Heart right ventricle (tissue), 16 donors: ENCODE measurements around the gene C3orf49. TPM values are rescaled to one million over a fixed set of nuclear protein-coding genes. Genes with fewer than 3 reads are reported as not detected.

Experiments
- ATAC-seq, 8 donors: fragments of 200-7000 bp; cut with Tn5 transposase; one replicate each; pipeline ENCODE4 v1.9.1; 2020; ENCODE audit warnings: mild to moderate bottlenecking in 8 of 8, moderate library complexity in 8 of 8, moderate number of reproducible peaks in 1 of 8
- DNase-seq, 2 donors: peaks; one replicate each; pipeline ENCODE4 v3.0.0-alpha.2; 2020
- H3K27ac ChIP-seq, 10 donors: fragments of 200-600 bp; sonication (generic) in 2 of 10; one replicate each; pipeline versions ENCODE4 v1.5.0 to v1.8.0; 2020 to 2022; ENCODE audit warnings: mild to moderate bottlenecking in 3 of 10
- H3K27me3 ChIP-seq, 7 donors: fragments of 200-600 bp; one replicate each; pipeline ENCODE4 v1.8.0; 2021 to 2022; ENCODE audit warnings: mild to moderate bottlenecking in 2 of 7
- H3K36me3 ChIP-seq, 9 donors: fragments of 200-600 bp; sonication (generic) in 1 of 9; one replicate each; pipeline versions ENCODE4 v1.5.0 to v1.8.0; 2020 to 2022; ENCODE audit warnings: mild to moderate bottlenecking in 2 of 9
- H3K4me1 ChIP-seq, 9 donors: fragments of 200-600 bp; sonication (generic) in 1 of 9; one replicate each; pipeline versions ENCODE4 v1.5.0 to v1.8.0; 2020 to 2022; ENCODE audit warnings: mild to moderate bottlenecking in 4 of 9
- H3K4me3 ChIP-seq, 10 donors: fragments of 200-600 bp; sonication (generic) in 2 of 10; one replicate each; pipeline versions ENCODE4 v1.5.0 to v1.8.0; 2020 to 2022; ENCODE audit warnings: mild to moderate bottlenecking in 7 of 10, moderate library complexity in 2 of 10
- H3K9me3 ChIP-seq, 11 donors: fragments of 200-600 bp in 10 of 11; sonication (generic) in 2 of 11; one replicate each; pipeline versions ENCODE4 v1.5.0 to v1.8.0; 2013 to 2022; ENCODE audit warnings: mild to moderate bottlenecking in 2 of 11, control low read depth in 1 of 11, moderate library complexity in 1 of 11
- CTCF ChIP-seq, 9 donors: fragments of 200-600 bp; sonication (generic) in 2 of 9; IDR thresholded peaks; one replicate each; pipeline versions ENCODE4 v1.5.0 to v1.8.0; 2021 to 2022; ENCODE audit warnings: antibody characterized with exemption in 9 of 9, mild to moderate bottlenecking in 5 of 9, moderate library complexity in 1 of 9
- WGBS, 2 donors: extraction: QIAGEN DNeasy Blood & Tissue Kit; methylation state at CpG; one replicate each; pipeline ENCODE4 v1.1.7; 2013; ENCODE audit warnings: inconsistent platforms in 1 of 2; 5-methylcytosine and 5-hydroxymethylcytosine counted together
- intact Hi-C, 10 donors: fragments of 100-400 bp; cut with DNase I; formaldehyde crosslinking; loops; one replicate each; pipeline versions ENCODE4 v1.11.1 to v1.14.2; 2022
- polyA plus RNA-seq, 2 donors: library from polyadenylated mRNA; stranded (reverse); fragments of 200-250 nt; gene quantifications; one replicate each; pipeline ENCODE4 v1.2.3, GENCODE V29; 2013
- total RNA-seq, 10 donors: library from RNA; stranded (reverse); fragmentation: NEBNext Ultra II Directional in 3 of 10; extraction: Animal tissue kit (Norgen Biotek cat#: 25700) in 3 of 10; gene quantifications; one replicate each; pipeline versions ENCODE4 v1.2.1 to v1.2.4, GENCODE V29; 2021 to 2023
- donor health status: Arrhythmogenic right ventricular cardiomyopathy.
- donor health status: ischemic (EF 13 %, LVEDD 7.1; RV severe dilation, severe dysfunction).
- donor health status: healthy with polysubstance abuse.
- donor health status: DM: no; HTN: yes; CAD: no.
- donor health status: DM: no; HTN: no; CAD: no.
- donor health status: ischemic (EF 25% LVEDD 6.9; RV normal size, moderate dysfunction).
- donor health status: ischemic (EF 25% LVEDD 5.7; RV mildly dilated, moderate dysfunction).
- donor health status: healthy.
- donor health status: DM: yes; HTN: yes; CAD: no.
- donor health status: Ischemic cardiomyopathy.
- donor health status: ischemic (EF 35%, LVEDD 5.7; RV mildly dilated, moderate dysfunction).
- donor health status: nonischemic (EF 11% LVEDD 7.7; RV severe dilation, severe dysfunction).
- donor health status: DM: yes; HTN: yes; CAD: no.
- donor health status: PGD.
- donor health status: ischemic (EF 29% LVEDD 5.4; RV normal size, mild dysfunction).
- donor health status: nonischemic (EF 23%, LVEDD 6.1; RV moderate dilation, normal function).

The C3orf49 gene
- total and polyA plus RNA-seq, 12 donors: not detected

DNA sequence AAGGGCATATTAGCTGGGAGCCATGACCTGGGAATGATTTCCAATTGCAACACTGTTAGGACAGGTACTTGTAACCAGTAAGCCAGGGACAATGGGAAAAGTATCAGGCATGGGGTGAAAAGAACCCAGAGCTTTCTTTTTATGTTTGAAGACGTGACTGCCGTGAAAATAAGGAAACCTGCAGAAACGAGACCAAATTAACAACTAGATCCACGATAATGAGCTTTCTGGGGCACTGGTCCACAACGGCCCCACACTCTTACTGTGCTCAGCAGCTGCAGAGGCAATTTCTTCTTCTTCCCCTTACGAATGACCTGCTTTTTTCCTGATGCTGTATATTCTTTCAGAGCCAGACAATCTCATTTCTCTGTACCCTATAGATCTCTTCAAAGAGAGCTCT is 11.4 kb downstream of the C3orf49 start:
- ATAC-seq: no peak
- Histone ChIP-seq H3K36me3 (peaks cover 0 to 82% (median 21%) of the 10 kb centered on the region in 9 donors), H3K9me3 (no peaks in the 10 kb centered on the region), H3K4me3 (no peak overlapping the region), H3K27ac (no peak overlapping the region), H3K27me3 (no peaks in the 10 kb centered on the region), H3K4me1 (no peaks in the 10 kb centered on the region)
- no peak for DNase-seq
- no peak for TF ChIP-seq CTCF (IDR thresholded peaks at IDR 0.05)
- 94% methylated on average over 6 of the region's 6 CpGs for WGBS, 2 donors
- intact Hi-C loops: no loop called here

DNA sequence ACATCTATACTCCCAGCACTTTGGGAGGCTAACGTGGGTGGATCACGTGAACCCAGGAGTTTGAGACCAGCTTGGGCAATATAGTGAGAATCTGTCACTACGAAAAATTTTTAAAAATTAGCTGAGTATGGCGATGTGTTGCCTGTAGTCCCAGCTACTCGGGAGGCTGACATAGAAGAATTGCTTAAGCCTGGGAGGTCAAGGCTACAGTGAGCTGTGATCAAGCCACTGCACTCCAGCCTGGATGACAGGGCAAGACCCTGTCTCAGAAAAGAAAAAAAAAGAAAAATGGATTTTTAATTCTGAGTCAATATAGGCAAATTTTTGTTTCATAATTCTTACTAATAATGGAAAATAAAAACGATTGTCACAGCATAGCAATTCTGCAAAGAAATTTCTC is 13.3 kb downstream of the C3orf49 start:
- intact Hi-C loops: no loop called here
- 88 to 94% methylated on average over 6 of the region's 6 CpGs for WGBS, 2 donors
- TF ChIP-seq CTCF (IDR thresholded peaks at IDR 0.05): no peak
- no peaks in the 10 kb centered on the region for H3K4me1 ChIP-seq
- H3K9me3 ChIP-seq: no peaks in the 10 kb centered on the region
- no peaks in the 10 kb centered on the region for H3K27me3 ChIP-seq
- H3K27ac ChIP-seq: no peak overlapping the region
- peaks cover 0 to 97% (median 21%) of the 10 kb centered on the region in 9 donors for H3K36me3 ChIP-seq
- DNase-seq (no peak), ATAC-seq (no peak)
- H3K4me3 ChIP-seq: no peak overlapping the region

GRCh38 chr3:63841704-63842103 is 22.6 kb downstream of the C3orf49 start:
- H3K36me3 ChIP-seq: peaks cover 0 to 12% (median 0%) of the 10 kb centered on the region in 9 donors
- H3K27ac ChIP-seq: no peak overlapping the region
- no peak overlapping the region for H3K4me3 ChIP-seq
- peaks cover 0 to 11% (median 0%) of the 10 kb centered on the region in 11 donors for H3K9me3 ChIP-seq
- WGBS, 2 donors: 2 to 46% methylated on average over 1 of the region's 1 CpG
- H3K27me3 ChIP-seq: no peaks in the 10 kb centered on the region
- DNase-seq: no peak
- no peak for ATAC-seq
- peaks cover 0 to 8% (median 0%) of the 10 kb centered on the region in 9 donors for H3K4me1 ChIP-seq
- TF ChIP-seq CTCF (IDR thresholded peaks at IDR 0.05): no peak
- intact Hi-C loops: loop anchor here in 1 of 10 donors (10.0 kb wide), 1 partner anchor 153 kb away; no protein-coding TSS in a partner anchor

DNA sequence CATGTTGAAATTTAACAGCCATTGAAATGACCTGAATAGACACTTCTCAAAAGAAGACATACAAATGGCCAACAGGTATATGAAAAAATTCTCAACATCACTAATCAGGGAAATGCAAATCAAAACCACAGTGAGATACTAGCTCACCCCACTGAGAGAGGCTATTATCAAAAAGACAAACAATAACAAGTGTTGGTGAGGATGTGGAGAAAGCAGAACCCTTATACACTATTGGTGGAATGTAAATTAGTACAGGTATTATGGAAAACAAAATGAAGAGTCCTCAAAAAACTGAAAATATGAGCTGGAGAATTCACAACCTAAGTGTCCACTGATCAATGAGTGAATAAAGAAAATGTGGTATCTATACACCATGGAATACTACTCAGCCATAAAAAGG is 23.0 kb downstream of the C3orf49 start:
- Histone ChIP-seq H3K27me3 (no peaks in the 10 kb centered on the region), H3K4me1 (peaks cover 0 to 8% (median 0%) of the 10 kb centered on the region in 9 donors), H3K9me3 (peaks cover 0 to 11% (median 0%) of the 10 kb centered on the region in 11 donors), H3K36me3 (peaks cover 0 to 8% (median 0%) of the 10 kb centered on the region in 9 donors), H3K27ac (no peak overlapping the region), H3K4me3 (no peak overlapping the region)
- no peak for TF ChIP-seq CTCF (IDR thresholded peaks at IDR 0.05)
- intact Hi-C loops: loop anchor here in 1 of 10 donors (10.0 kb wide), 1 partner anchor 153 kb away; no protein-coding TSS in a partner anchor
- DNase-seq (no peak), ATAC-seq (no peak)
